ENCODE measurements around the gene CAMK2D.

Gene CAMK2D

GRCh38 chr4:113756005-113756410 is 5.5 kb downstream of the CAMK2D start:
- TF ChIP-seq CTCF (IDR thresholded peaks at IDR 0.05; ENCODE audit: insufficient read depth, low read length, missing control alignments) = no peak
- H3K4me3 ChIP-seq (ENCODE audit: low read depth, low read length) = no peak overlapping the region
- ChIA-PET POLR2A (interaction anchor here (0.8 kb wide), 1 partner anchor 208 kb away, joined by 5 read pairs; no protein-coding TSS in a partner anchor), CTCF (interaction anchor here (1.3 kb wide), 1 partner anchor 361 kb away, joined by 4 read pairs; no protein-coding TSS in a partner anchor)
- DNase-seq (ENCODE audit: low read depth, low spot score) = no peak

GRCh38 chr4:113750734-113751133 is 10.8 kb downstream of the CAMK2D start:
- H3K4me3 ChIP-seq (ENCODE audit: low read depth, low read length) = no peak overlapping the region
- ChIA-PET POLR2A (no interaction called here), CTCF (interaction anchor here (1.5 kb wide), 1 partner anchor 203 kb away, joined by 6 read pairs; no protein-coding TSS in a partner anchor)
- no peak for TF ChIP-seq CTCF (IDR thresholded peaks at IDR 0.05; ENCODE audit: insufficient read depth, low read length, missing control alignments)
- DNase-seq (ENCODE audit: low read depth, low spot score) = no peak

- ChIA-PET CTCF (interaction anchor here (1.5 kb wide), 1 partner anchor 202 kb away, joined by 6 read pairs; no protein-coding TSS in a partner anchor), POLR2A (no interaction called here)
- H3K4me3 ChIP-seq (ENCODE audit: low read depth, low read length) = no peak overlapping the region
- no peak for TF ChIP-seq CTCF (IDR thresholded peaks at IDR 0.05; ENCODE audit: insufficient read depth, low read length, missing control alignments)
- no peak for DNase-seq (ENCODE audit: low read depth, low spot score)
These were observed 11.2 kb downstream of the CAMK2D start for GRCh38 chr4:113750296-113750695.

GRCh38 chr4:113749178-113749577 is 12.4 kb downstream of the CAMK2D start:
- ChIA-PET CTCF (interaction anchor here (1.0 kb wide), 1 partner anchor 9 kb away, joined by 3 read pairs; no protein-coding TSS in a partner anchor), POLR2A (no interaction called here)
- DNase-seq (ENCODE audit: low read depth, low spot score) = no peak
- no peak overlapping the region for H3K4me3 ChIP-seq (ENCODE audit: low read depth, low read length)
- no peak for TF ChIP-seq CTCF (IDR thresholded peaks at IDR 0.05; ENCODE audit: insufficient read depth, low read length, missing control alignments)

GRCh38 chr4:113747949-113748348 is 13.6 kb downstream of the CAMK2D start:
- no peak for TF ChIP-seq CTCF (IDR thresholded peaks at IDR 0.05; ENCODE audit: insufficient read depth, low read length, missing control alignments)
- ChIA-PET CTCF (no interaction called here), POLR2A (no interaction called here)
- H3K4me3 ChIP-seq (ENCODE audit: low read depth, low read length) = no peak overlapping the region
- no peak for DNase-seq (ENCODE audit: low read depth, low spot score)

- DNase-seq (ENCODE audit: low read depth, low spot score) = no peak
- POLR2A ChIA-PET = no interaction called here
- H3K4me3 ChIP-seq (ENCODE audit: low read depth, low read length) = no peak overlapping the region
- TF ChIP-seq CTCF (IDR thresholded peaks at IDR 0.05; ENCODE audit: insufficient read depth, low read length, missing control alignments) = no peak
- CTCF ChIA-PET = interaction anchor here (1.0 kb wide), 1 partner anchor 198 kb away, joined by 4 read pairs; no protein-coding TSS in a partner anchor
These were observed 15.8 kb downstream of the CAMK2D start for GRCh38 chr4:113745711-113746110.
